Kidney (tissue), 14 donors: ENCODE results near the gene KIAA1191. TPM values are rescaled to one million over a fixed set of nuclear protein-coding genes. Genes with fewer than 3 reads are reported as not detected.

Source experiments
- DNase-seq, 5 donors: peaks; one replicate each; pipeline ENCODE4 v3.0.0-alpha.2; 2013 to 2020
- FAIRE-seq: peaks from 2 replicates; lab custom pipeline; 2012; peaks lifted over from hg19 to GRCh38; lab: Jason Lieb, UNC
- H3K27ac ChIP-seq, 2 donors: one replicate each; pipeline ENCODE4 v1.7.0; 2013; ENCODE audit warnings: low read depth in 2 of 2, low read length in 2 of 2, inconsistent platforms in 1 of 2
- H3K27me3 ChIP-seq: one replicate; pipeline ENCODE4 v1.7.1; 2013; ENCODE audit warnings: low read length, inconsistent platforms; ENCODE audit not compliant: control insufficient read depth, insufficient read depth
- H3K36me3 ChIP-seq, 3 donors: one replicate each; pipeline versions ENCODE4 v1.7.0 to v1.7.1; 2013; ENCODE audit warnings: low read length in 3 of 3, control low read depth in 1 of 3, inconsistent platforms in 1 of 3; ENCODE audit not compliant: insufficient read depth in 3 of 3, control insufficient read depth in 2 of 3
- H3K4me1 ChIP-seq, 3 donors: one replicate each; pipeline versions ENCODE4 v1.7.0 to v1.7.1; 2013; ENCODE audit warnings: low read length in 3 of 3, inconsistent platforms in 1 of 3, low read depth in 1 of 3; ENCODE audit not compliant: control insufficient read depth in 2 of 3, insufficient read depth in 2 of 3
- H3K4me3 ChIP-seq, 3 donors: one replicate each; pipeline versions ENCODE4 v1.7.0 to v1.8.1; 2013; ENCODE audit warnings: low read length in 3 of 3, control low read depth in 1 of 3, inconsistent platforms in 1 of 3
- H3K9ac ChIP-seq, 3 donors: one replicate each; pipeline versions ENCODE4 v1.7.0 to v1.7.1; 2013; ENCODE audit warnings: low read length in 3 of 3, control low read depth in 1 of 3, inconsistent platforms in 1 of 3
- H3K9me3 ChIP-seq, 3 donors: one replicate each; pipeline versions ENCODE4 v1.7.0 to v1.7.1; 2013; ENCODE audit warnings: low read length in 3 of 3, control low read depth in 1 of 3, inconsistent platforms in 1 of 3; ENCODE audit not compliant: control insufficient read depth in 2 of 3, insufficient read depth in 1 of 3
- intact Hi-C: fragments of 100-400 bp; cut with DNase I; formaldehyde crosslinking; loops from one replicate; pipeline ENCODE4 v1.11.1; 2022
- polyA plus RNA-seq: library from polyadenylated mRNA; stranded (reverse); fragments of 350-450 nt; fragmentation: Illumina TruSeq; extraction: RNeasy Lipid Tissue Mini Kit (QIAGEN cat#74804); gene quantifications from one replicate; pipeline ENCODE4 v1.2.3, GENCODE V29; 2014; ENCODE audit warnings: low read depth, low replicate concordance; ENCODE audit not compliant: insufficient read depth
- total RNA-seq: library from RNA; stranded (reverse); fragmentation: NEBNext Ultra II Directional; extraction: Animal tissue kit (Norgen Biotek cat#: 25700); gene quantifications from one replicate; pipeline ENCODE4 v1.2.1, GENCODE V29; 2021
- TF ChIP-seq, protein P1 (sequence below): IDR thresholded peaks from 3 replicates; pipeline ENCODE4 v1.5.1; 2012; ENCODE audit warnings: mild to moderate bottlenecking, moderate library complexity, borderline replicate concordance; ENCODE audit not compliant: insufficient read depth; ENCODE audit errors: extremely low read depth
- donor health status: control.
- donor health status: control.
- donor health status: control.
- donor health status: control.
- donor health status: control.
- donor health status: DM: yes; HTN: yes; CAD: no.
- donor health status: Normal renal cell carcinoma (clear cell type).

Gene KIAA1191
- total and polyA plus RNA-seq, 2 donors from 2014 or later, result 109 to 208 TPM

DNA sequence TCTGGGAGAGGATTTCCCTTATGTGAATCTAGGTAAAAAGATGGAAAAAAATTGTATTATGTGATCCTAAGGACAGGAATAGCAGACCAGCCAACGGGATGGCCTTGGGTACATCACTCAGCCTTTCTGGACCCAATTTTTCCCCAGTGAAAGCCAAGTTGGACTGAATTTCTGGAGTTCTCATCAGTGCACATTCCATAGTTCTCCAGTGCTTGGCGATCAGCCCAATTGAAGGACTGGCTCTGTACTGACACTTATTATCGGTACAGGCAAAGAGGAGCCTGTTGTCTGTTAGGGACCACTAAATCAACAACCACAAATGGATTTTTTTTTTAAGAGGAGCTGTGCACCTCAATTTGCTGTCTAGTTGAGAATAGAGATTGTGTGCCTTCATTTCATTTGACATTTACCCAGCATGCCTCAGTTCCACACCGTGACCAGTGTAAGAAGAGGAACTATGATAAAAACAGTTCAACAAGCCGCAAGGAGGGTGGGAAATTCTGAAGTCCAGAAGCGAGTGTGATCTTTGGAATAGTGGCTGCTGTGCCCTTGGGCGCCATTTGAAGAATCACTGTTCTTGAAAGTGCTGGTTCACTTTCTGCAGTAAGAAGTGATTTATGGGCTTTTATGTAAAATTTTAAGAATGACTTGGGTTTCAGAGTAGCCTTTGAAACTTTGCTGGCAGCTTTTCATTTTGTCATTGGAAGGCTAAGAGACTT lies 11.7 kb upstream of the KIAA1191 start:
- intact Hi-C loops, result no loop called here
- Histone ChIP-seq H3K36me3 (no peaks in the 10 kb centered on the region), H3K27me3 (no peaks in the 10 kb centered on the region), H3K9me3 (no peaks in the 10 kb centered on the region), H3K9ac (no peak overlapping the region), H3K4me1 (no peaks in the 10 kb centered on the region), H3K4me3 (no peak overlapping the region), H3K27ac (no peak overlapping the region)
- TF ChIP-seq, protein P1, sequence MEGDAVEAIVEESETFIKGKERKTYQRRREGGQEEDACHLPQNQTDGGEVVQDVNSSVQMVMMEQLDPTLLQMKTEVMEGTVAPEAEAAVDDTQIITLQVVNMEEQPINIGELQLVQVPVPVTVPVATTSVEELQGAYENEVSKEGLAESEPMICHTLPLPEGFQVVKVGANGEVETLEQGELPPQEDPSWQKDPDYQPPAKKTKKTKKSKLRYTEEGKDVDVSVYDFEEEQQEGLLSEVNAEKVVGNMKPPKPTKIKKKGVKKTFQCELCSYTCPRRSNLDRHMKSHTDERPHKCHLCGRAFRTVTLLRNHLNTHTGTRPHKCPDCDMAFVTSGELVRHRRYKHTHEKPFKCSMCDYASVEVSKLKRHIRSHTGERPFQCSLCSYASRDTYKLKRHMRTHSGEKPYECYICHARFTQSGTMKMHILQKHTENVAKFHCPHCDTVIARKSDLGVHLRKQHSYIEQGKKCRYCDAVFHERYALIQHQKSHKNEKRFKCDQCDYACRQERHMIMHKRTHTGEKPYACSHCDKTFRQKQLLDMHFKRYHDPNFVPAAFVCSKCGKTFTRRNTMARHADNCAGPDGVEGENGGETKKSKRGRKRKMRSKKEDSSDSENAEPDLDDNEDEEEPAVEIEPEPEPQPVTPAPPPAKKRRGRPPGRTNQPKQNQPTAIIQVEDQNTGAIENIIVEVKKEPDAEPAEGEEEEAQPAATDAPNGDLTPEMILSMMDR, result no peak
- FAIRE-seq (no peak), DNase-seq (no peak)

DNA sequence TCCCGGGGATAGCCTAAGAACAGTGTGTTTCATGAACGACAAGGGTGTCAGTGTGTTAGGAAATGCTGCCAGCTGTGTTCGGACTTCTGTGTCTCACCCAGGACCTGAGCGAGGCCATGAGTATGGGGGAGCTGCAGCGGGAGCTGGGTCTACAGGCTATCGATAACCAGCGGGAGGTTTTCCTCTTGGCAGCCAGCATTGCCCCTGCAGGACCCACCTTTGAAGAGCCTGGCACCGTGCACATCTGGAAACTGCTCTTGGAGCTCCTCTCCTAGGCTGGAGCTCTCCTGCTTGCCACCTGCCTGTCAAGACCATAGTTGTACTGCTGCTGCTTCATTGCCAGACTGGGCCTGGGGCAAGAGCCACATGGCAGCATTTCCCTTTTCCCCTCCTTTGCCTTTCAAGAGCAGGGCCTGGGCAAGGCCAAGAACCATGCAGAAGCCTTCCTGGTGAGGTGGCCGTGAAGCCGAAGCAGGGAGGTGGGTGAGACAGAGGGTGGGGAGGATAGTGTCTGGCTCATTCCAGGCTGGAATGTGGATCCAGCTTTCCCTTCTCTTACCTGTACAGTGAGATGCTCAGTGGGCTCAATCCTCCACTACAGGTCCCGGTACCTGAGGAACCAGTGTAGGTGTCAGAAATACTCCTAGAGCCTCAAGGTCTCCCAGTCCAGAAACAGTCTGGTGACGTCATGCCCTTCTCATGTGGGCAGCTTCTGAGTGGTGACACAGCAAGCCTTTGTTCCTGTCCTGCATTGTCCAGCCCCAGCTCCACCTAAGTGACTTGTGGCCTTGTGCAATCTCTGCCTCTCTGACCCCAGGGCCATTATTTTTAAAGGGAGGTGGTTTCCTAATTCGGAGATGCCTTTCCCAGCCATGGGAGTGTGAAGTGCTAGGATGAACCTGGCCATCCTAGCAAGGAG lies 10.3 kb upstream of the KIAA1191 start:
- Histone ChIP-seq H3K9ac (no peak overlapping the region), H3K27me3 (no peaks in the 10 kb centered on the region), H3K4me1 (no peaks in the 10 kb centered on the region), H3K27ac (no peak overlapping the region), H3K9me3 (no peaks in the 10 kb centered on the region), H3K36me3 (no peaks in the 10 kb centered on the region), H3K4me3 (no peak overlapping the region)
- no peak for DNase-seq
- intact Hi-C loops, result no loop called here
- TF ChIP-seq, protein P1, result no peak
- FAIRE-seq, result no peak

DNA sequence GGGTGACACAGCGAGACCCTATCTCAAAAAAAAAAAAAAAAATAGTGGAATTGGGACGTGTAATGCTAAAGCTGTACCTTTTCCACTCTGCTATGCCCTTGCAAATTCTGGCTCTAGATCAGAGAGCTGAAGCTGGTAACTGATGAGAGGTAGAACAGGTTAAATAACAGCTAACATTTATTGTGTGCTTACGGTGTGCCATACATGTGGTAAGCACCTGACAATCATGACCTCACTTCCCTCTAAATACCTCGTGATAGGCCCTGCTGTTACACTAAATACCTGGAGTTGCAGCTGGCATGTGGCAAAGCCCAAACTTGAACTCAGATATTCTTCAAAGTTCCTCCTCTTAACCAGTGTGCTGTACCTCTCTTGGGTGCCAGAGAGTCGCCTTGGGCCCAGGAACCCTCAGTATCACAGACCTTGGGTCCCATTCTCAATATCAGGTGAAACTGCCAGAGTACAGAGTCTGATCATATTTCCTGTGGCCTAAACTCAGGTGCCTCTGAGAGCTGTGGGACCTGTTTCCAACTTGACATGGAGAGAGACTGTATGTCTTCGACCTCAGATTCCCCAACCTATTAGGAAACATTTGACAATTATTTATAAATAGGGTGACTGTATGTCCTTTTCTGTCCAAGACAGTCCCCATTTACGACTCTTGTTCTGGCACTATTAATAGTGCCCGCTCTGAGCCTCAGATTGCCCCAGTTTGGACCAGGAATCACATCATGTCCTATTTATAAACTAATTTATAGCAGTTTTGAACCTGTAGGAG lies 8.6 kb upstream of the KIAA1191 start:
- Histone ChIP-seq H3K9ac (no peak overlapping the region), H3K4me3 (no peak overlapping the region), H3K9me3 (no peaks in the 10 kb centered on the region), H3K4me1 (peaks cover 0 to 4% (median 0%) of the 10 kb centered on the region in 3 donors), H3K27me3 (no peaks in the 10 kb centered on the region), H3K27ac (no peak overlapping the region), H3K36me3 (no peaks in the 10 kb centered on the region)
- intact Hi-C loops, result no loop called here
- TF ChIP-seq, protein P1, result no peak
- FAIRE-seq (no peak), DNase-seq (no peak)
